ENCODE data around the gene IGSF21. TPM values are rescaled to one million over a fixed set of nuclear protein-coding genes. Genes with fewer than 3 reads are reported as not detected.

IGSF21 gene
- total RNA-seq, 1 experiment from 2014 or later: 30.5 TPM

DNA sequence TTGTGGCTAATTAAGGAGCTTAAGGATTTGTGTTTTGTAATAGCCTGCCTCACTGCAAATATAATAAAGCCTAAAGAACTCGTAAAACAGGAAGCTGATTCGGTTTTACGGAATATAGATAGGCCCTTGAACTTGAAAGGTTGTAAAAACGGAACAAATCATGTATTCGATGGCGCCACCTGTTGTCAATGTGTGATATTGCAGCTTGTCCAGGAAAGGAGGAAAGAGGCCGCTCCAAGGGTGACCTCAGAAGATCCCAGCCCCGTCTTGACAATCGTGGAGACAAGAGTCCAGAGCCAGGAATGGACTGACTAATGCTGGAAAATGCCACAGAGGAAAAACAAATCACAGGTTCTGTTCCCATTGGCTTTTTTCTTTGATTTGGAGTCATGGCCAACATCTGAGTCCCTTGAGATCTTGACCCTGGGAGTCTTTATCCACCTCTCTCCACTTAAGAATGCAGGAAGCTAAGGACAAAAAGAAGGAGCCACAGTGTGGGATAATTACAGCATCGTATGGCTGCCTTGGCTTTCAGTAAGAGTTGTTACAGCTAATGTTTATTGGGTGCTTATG is 7.0 kb upstream of the IGSF21 start:
- Mint-ChIP-seq H3K27me3 (ENCODE audit: low read depth) (peaks cover 82% of the 10 kb centered on the region), H3K4me1 (peaks cover 14% of the 10 kb centered on the region), H3K4me3 (no peak overlapping the region), H3K27ac (no peak overlapping the region), H3K36me3 (peaks cover 3% of the 10 kb centered on the region), H3K9me3 (peaks cover 3% of the 10 kb centered on the region)
- ATAC-seq (peak; percentile 69), DNase-seq (ENCODE audit: low spot score) (peak; percentile 77)
- CTCF ChIA-PET: interaction anchor here (0.6 to 2.3 kb wide), 43 partner anchors 8 to 481 kb away, joined by 3 to 27 read pairs (median 4); no protein-coding TSS in a partner anchor
- POLR2A ChIA-PET: interaction anchor here (1.3 kb wide), 1 partner anchor 181 kb away, joined by 4 read pairs; no protein-coding TSS in a partner anchor
- TF ChIP-seq, protein P1, sequence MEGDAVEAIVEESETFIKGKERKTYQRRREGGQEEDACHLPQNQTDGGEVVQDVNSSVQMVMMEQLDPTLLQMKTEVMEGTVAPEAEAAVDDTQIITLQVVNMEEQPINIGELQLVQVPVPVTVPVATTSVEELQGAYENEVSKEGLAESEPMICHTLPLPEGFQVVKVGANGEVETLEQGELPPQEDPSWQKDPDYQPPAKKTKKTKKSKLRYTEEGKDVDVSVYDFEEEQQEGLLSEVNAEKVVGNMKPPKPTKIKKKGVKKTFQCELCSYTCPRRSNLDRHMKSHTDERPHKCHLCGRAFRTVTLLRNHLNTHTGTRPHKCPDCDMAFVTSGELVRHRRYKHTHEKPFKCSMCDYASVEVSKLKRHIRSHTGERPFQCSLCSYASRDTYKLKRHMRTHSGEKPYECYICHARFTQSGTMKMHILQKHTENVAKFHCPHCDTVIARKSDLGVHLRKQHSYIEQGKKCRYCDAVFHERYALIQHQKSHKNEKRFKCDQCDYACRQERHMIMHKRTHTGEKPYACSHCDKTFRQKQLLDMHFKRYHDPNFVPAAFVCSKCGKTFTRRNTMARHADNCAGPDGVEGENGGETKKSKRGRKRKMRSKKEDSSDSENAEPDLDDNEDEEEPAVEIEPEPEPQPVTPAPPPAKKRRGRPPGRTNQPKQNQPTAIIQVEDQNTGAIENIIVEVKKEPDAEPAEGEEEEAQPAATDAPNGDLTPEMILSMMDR (IDR thresholded peaks at IDR 0.05): peak; percentile 71
- TF ChIP-seq, protein P2, sequence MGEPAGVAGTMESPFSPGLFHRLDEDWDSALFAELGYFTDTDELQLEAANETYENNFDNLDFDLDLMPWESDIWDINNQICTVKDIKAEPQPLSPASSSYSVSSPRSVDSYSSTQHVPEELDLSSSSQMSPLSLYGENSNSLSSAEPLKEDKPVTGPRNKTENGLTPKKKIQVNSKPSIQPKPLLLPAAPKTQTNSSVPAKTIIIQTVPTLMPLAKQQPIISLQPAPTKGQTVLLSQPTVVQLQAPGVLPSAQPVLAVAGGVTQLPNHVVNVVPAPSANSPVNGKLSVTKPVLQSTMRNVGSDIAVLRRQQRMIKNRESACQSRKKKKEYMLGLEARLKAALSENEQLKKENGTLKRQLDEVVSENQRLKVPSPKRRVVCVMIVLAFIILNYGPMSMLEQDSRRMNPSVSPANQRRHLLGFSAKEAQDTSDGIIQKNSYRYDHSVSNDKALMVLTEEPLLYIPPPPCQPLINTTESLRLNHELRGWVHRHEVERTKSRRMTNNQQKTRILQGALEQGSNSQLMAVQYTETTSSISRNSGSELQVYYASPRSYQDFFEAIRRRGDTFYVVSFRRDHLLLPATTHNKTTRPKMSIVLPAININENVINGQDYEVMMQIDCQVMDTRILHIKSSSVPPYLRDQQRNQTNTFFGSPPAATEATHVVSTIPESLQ (CRISPR knock-in tag; IDR thresholded peaks at IDR 0.05): no peak
- TF ChIP-seq TP53 (CRISPR knock-in tag; IDR thresholded peaks at IDR 0.05) (no peak), ESRRA (CRISPR knock-in tag; IDR thresholded peaks at IDR 0.05; ENCODE audit: borderline replicate concordance) (no peak)
- TF ChIP-seq, protein P3, sequence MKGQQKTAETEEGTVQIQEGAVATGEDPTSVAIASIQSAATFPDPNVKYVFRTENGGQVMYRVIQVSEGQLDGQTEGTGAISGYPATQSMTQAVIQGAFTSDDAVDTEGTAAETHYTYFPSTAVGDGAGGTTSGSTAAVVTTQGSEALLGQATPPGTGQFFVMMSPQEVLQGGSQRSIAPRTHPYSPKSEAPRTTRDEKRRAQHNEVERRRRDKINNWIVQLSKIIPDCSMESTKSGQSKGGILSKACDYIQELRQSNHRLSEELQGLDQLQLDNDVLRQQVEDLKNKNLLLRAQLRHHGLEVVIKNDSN (CRISPR knock-in tag; IDR thresholded peaks at IDR 0.05): no peak
- TF ChIP-seq, protein P4, sequence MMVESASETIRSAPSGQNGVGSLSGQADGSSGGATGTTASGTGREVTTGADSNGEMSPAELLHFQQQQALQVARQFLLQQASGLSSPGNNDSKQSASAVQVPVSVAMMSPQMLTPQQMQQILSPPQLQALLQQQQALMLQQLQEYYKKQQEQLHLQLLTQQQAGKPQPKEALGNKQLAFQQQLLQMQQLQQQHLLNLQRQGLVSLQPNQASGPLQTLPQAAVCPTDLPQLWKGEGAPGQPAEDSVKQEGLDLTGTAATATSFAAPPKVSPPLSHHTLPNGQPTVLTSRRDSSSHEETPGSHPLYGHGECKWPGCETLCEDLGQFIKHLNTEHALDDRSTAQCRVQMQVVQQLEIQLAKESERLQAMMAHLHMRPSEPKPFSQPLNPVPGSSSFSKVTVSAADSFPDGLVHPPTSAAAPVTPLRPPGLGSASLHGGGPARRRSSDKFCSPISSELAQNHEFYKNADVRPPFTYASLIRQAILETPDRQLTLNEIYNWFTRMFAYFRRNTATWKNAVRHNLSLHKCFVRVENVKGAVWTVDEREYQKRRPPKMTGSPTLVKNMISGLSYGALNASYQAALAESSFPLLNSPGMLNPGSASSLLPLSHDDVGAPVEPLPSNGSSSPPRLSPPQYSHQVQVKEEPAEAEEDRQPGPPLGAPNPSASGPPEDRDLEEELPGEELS (CRISPR knock-in tag; IDR thresholded peaks at IDR 0.05): no peak
- TF ChIP-seq, protein P5, sequence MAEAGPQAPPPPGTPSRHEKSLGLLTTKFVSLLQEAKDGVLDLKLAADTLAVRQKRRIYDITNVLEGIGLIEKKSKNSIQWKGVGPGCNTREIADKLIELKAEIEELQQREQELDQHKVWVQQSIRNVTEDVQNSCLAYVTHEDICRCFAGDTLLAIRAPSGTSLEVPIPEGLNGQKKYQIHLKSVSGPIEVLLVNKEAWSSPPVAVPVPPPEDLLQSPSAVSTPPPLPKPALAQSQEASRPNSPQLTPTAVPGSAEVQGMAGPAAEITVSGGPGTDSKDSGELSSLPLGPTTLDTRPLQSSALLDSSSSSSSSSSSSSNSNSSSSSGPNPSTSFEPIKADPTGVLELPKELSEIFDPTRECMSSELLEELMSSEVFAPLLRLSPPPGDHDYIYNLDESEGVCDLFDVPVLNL (CRISPR knock-in tag; IDR thresholded peaks at IDR 0.05; ENCODE audit: borderline replicate concordance, low read depth): no peak

DNA sequence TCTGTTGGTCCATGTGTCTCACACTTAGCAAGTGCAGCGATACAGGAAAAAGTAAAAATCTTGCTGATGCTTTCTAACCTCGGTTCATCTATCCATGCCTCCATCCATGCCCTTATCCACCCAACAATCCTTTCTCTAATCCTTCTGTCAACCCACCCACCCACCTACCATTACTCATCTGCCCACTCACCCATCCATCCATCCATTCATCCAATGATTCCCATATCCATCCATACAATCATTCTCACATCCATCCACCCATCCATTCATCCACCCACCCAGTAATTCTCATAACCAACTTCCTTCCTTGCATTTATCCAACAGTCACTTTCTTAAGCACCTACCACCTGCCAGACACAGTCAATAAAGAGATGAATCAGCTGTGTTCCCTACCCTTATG is 6.1 kb upstream of the IGSF21 start:
- Mint-ChIP-seq H3K4me3 (no peak overlapping the region), H3K4me1 (peaks cover 9% of the 10 kb centered on the region), H3K27me3 (ENCODE audit: low read depth) (peaks cover 78% of the 10 kb centered on the region), H3K27ac (no peak overlapping the region), H3K9me3 (no peaks in the 10 kb centered on the region), H3K36me3 (no peaks in the 10 kb centered on the region)
- ATAC-seq (no peak), DNase-seq (ENCODE audit: low spot score) (no peak)
- ChIA-PET CTCF (interaction anchor here (0.7 to 2.3 kb wide), 4 partner anchors 8 to 182 kb away, joined by 3 to 17 read pairs (median 5); no protein-coding TSS in a partner anchor), POLR2A (no interaction called here)
- TF ChIP-seq, protein P6, sequence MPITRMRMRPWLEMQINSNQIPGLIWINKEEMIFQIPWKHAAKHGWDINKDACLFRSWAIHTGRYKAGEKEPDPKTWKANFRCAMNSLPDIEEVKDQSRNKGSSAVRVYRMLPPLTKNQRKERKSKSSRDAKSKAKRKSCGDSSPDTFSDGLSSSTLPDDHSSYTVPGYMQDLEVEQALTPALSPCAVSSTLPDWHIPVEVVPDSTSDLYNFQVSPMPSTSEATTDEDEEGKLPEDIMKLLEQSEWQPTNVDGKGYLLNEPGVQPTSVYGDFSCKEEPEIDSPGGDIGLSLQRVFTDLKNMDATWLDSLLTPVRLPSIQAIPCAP (CRISPR knock-in tag; IDR thresholded peaks at IDR 0.05): no peak
- TF ChIP-seq ZNF263 (CRISPR knock-in tag; IDR thresholded peaks at IDR 0.05; ENCODE audit: low read depth) (no peak), RORB (CRISPR knock-in tag; IDR thresholded peaks at IDR 0.05) (no peak), MYBL2 (CRISPR knock-in tag; IDR thresholded peaks at IDR 0.05) (no peak), PRRX2 (CRISPR knock-in tag; IDR thresholded peaks at IDR 0.05) (no peak), SMAD3 (CRISPR knock-in tag; IDR thresholded peaks at IDR 0.05; ENCODE audit: borderline replicate concordance) (no peak), NR2C2 (CRISPR knock-in tag; IDR thresholded peaks at IDR 0.05) (no peak), RELA (CRISPR knock-in tag; IDR thresholded peaks at IDR 0.05; ENCODE audit: borderline replicate concordance) (no peak), ELF4 (CRISPR knock-in tag; IDR thresholded peaks at IDR 0.05; ENCODE audit: low read depth) (no peak), CBFB (CRISPR knock-in tag; IDR thresholded peaks at IDR 0.05; ENCODE audit: low read depth) (no peak)
- TF ChIP-seq, protein P3 (CRISPR knock-in tag; IDR thresholded peaks at IDR 0.05): no peak
- TF ChIP-seq, protein P7, sequence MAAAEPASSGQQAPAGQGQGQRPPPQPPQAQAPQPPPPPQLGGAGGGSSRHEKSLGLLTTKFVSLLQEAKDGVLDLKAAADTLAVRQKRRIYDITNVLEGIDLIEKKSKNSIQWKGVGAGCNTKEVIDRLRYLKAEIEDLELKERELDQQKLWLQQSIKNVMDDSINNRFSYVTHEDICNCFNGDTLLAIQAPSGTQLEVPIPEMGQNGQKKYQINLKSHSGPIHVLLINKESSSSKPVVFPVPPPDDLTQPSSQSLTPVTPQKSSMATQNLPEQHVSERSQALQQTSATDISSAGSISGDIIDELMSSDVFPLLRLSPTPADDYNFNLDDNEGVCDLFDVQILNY (CRISPR knock-in tag; IDR thresholded peaks at IDR 0.05): no peak
- TF ChIP-seq, protein P8, sequence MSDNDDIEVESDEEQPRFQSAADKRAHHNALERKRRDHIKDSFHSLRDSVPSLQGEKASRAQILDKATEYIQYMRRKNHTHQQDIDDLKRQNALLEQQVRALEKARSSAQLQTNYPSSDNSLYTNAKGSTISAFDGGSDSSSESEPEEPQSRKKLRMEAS (CRISPR knock-in tag; IDR thresholded peaks at IDR 0.05): no peak
- TF ChIP-seq, protein P9, sequence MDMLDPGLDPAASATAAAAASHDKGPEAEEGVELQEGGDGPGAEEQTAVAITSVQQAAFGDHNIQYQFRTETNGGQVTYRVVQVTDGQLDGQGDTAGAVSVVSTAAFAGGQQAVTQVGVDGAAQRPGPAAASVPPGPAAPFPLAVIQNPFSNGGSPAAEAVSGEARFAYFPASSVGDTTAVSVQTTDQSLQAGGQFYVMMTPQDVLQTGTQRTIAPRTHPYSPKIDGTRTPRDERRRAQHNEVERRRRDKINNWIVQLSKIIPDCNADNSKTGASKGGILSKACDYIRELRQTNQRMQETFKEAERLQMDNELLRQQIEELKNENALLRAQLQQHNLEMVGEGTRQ (CRISPR knock-in tag; IDR thresholded peaks at IDR 0.05): no peak

All from WTC11 (cell line).